Measurements from ENCODE around the gene SAP30L.

The SAP30L gene

DNA sequence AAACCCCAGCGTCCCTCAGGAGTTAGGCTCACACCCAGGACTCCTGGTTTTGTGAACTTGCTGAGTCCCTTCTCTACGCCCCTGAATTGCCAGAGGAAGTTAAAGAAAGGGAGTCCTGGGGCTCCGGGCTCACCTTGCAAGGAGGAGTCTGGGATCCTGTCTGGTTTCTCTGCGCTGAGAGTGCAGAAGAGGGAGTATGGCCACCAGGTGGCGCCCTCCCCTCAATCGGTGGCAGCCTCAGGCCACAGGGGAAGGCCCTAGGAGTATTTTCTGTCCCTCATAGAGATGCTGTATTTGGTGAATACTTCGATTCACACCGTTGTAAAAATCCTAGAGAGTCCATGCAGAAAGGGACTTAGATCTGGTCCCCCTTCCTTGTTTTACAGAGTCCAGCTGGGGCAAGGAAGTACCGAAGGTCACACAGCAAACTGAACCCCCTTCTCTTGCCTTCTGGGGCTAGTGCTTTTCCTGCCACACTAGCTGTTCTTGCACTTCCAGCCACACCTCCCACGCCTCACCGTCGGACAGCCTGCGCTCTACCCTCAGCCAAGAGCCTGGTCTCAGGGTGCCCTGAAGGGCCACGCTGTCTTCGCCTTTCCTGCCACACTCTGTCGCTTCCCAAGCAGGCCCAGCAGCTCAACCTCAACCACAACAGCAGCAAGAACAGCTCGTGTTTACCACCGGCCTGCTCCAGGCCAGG is 22.0 kb downstream of the SAP30L start:
- DNase-seq = peak; percentile 51

GRCh38 chr5:154470137-154470536 is 24.3 kb downstream of the SAP30L start:
- no peak for DNase-seq

DNA sequence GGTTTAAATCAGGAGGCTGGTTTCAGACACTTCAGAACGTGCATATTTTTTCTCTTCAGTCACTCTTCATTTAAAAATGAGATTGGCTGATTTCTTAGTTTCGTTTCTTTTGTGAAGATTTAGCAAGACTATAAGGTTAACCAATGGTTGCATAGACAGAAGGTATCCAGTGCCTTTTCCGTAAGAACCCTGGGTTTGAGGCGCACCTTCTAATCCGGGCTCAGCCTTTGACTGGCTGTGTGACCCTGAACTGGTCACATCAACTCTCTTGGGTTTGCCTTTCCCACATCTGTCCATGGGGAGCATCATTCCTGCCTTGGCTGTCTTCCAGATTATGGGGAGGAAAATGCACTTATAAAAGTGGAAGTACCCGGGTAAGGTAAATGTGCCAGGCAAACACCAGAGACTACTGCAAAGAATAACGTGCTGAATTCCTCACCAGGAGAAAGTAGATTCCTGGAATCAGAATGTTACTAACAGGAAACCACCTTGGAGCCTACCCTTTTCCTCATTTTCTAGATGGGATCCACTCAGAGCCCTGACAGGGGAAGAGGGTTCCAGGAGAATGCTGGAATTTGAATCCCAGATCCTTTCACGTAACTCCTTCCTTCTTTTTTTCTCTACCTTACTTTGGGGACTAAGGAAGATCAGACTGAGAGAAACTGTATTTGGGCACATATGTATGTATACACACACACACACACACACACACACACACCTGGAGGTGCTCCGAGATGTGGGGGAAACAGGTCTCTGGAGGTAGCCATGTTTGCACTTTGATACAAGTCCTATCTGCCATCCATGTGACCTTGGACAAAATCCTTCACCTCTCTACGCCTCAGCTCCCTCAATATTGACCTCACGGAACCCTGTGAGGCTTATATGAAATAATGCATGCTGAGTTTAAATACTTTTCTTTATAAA is 25.4 kb downstream of the SAP30L start:
- no peak for DNase-seq

- no peak for DNase-seq
Observed at GRCh38 chr5:154472871-154473580, 27.2 kb downstream of the SAP30L start.

- no peak for DNase-seq
Observed at GRCh38 chr5:154473581-154474283, 27.9 kb downstream of the SAP30L start.

DNA sequence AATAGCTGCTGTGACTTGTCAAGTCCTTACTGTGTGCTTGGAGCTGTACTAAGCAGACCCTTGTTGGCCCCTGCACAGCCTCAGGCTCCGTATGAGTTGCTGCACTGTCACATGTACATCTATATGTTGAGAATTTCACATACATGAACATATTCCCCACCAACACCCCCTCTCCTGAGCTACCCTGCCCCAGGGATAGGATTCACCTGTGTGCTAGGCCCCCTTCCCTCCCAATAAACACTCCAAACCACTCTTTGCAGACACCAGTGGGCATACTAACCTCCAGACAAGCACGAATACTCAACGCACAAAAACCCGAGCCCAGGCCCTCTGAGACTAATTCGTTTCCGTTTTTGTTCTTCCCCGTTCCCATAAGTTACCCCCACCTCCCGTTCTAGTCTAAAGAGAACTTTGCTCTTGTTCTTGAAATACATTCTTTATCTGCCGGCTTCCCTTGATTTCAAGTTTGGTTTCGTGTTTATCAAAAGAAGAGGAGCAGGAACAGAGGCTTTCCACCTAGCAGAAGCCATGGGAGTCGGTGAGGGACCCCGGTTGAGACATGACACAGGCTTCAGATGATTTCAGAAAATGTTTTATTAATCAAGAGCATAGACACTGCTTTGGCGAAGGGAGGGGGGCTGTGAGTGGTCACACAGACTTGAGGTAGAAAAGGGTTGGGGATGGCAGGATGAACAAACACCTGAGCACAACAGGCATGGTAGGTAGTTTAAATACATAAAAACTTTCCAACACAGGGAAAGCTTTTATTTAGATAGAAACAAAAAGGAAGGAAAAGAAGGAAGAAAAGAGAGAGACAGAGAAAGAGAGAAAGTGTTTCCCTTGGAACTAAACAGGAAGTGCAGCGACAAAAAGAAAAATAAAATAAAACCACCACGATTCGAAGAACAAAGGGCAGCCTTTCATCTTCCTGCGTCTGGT is 28.9 kb downstream of the SAP30L start:
- no peak for DNase-seq

DNA sequence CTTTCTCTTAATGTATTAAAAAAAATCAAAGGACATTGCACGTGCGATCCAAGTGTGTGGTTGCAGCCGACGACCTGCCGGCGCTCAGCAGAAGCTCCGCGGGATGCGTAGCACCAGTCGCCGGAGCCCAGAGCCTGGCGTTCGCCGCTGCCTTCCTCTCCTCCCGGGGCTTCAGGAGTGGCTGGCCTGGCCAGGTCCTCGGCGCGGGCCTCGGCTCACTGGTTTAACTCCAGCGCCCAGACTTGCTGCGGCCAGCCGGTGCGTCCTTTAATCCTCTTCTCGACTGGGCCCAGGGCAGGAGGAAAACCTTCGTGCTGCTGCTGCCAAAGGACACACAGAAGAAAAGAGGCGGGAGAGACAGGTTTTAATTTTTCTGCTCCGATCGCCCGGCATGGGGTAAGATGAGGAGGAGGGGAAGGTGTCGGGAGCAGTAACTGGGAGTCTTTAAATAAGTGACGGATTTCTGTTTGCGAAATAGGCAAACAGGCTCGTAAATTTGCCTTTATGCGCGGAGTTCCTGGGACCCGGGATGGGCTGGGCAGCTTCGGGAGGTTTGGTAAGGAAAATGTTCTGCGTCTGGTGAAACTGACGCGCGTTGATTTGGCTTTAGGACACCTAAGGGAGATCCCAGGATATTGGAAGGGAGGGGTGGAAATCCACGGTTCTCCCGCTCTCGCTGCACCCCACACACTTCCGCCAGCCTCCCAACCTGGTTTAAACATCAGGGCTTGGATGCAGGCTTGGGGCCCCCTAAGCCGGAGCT is 30.0 kb downstream of the SAP30L start:
- DNase-seq = no peak

GRCh38 chr5:154476354-154477205 is 30.8 kb downstream of the SAP30L start:
- no peak for DNase-seq

- no peak for DNase-seq
Observed at GRCh38 chr5:154477382-154478223, 31.8 kb downstream of the SAP30L start.

- no peak for DNase-seq
Observed at GRCh38 chr5:154478224-154478565, 32.4 kb downstream of the SAP30L start, which contains the start of gene HAND1. Gene HAND1, minus strand, starts transcription at chr5:154478227. Its CDS starts 219 bp downstream, at chr5:154478008.

- DNase-seq = no peak
Observed at GRCh38 chr5:154478752-154479159, 33.0 kb downstream of the SAP30L start.

GRCh38 chr5:154479160-154479943 is 33.6 kb downstream of the SAP30L start:
- no peak for DNase-seq

DNA sequence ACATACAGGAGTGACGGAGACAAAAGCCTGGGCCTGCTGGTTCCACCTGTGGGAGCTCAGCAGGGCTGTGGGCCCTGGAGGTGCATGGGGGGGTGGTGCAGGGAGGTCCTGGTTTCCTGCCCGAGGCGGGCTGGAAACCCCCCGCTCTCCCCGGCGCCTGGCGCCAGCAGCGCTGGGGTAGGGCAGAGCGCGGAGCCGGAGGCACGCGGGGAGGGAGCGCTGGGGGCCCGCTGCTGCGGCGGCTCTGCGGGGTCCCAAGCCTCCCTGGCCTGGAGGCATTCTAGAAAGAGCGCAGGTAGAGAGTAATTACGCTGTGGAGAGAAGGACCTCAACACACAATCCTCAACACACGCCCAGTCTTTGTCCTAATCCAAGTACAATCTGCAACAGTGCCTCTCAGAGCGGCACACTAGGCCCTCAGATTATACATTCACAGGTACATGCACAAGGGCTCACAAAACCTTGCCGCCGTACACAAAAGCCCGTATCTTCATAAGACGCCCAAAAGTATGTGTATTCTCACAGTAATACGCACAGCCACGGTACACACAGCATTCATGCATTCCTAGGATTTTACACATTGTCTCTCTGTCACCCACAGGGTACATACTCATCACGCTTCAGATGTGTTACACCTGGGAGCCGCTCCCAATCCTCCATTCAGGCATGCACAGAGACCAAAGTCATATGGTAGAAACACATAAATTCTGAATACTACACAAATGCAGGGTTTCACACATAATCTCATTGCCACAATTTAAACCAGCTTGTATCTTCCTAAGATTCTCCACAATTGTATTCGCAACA is 34.4 kb downstream of the SAP30L start:
- no peak for DNase-seq

- DNase-seq = no peak
Observed at GRCh38 chr5:154480847-154481246, 35.0 kb downstream of the SAP30L start.

GRCh38 chr5:154481584-154482381 is 36.0 kb downstream of the SAP30L start:
- no peak for DNase-seq
